ENCODE data around the gene PSMA4.

DNA sequence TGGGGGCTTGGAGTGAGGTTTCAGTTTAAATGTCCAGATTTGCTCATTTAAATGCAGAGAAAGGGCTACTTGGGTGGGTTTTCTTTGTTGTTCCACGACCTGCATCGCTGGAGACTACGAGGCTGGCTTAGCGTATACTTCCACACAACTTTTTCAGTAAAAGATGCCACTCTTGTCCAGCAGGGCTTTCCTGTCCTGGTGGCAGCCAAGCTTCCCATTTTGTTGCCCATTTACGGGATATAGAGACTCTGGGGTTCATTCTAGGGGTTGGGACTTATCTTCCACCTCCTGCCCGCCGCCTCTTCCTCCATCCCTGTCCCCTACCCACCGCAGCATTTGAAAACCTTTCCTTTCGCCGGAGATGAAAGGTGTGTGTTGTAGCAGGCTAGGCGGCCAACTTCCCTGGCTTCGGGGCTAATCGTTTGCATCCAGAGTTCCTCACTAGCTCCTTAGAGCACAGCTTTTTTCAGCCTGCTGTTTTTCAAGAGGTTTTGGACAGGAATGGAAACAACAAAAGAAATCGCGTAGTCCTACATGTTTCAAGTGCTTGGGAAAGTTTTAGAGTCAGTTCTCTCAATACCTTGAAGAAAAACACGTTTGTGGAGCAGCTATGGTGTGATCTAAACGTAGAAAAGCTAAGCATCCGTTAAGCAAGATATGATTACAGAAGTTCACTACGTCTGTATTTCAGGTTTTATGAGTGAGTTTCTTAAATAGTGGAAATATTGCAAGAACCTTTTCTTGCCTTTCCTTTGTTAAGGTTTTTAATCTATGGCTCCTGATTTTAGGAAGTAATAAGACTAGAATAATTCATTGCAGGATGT, 25.9 kb downstream of the PSMA4 start:
- TF ChIP-seq, protein P1, sequence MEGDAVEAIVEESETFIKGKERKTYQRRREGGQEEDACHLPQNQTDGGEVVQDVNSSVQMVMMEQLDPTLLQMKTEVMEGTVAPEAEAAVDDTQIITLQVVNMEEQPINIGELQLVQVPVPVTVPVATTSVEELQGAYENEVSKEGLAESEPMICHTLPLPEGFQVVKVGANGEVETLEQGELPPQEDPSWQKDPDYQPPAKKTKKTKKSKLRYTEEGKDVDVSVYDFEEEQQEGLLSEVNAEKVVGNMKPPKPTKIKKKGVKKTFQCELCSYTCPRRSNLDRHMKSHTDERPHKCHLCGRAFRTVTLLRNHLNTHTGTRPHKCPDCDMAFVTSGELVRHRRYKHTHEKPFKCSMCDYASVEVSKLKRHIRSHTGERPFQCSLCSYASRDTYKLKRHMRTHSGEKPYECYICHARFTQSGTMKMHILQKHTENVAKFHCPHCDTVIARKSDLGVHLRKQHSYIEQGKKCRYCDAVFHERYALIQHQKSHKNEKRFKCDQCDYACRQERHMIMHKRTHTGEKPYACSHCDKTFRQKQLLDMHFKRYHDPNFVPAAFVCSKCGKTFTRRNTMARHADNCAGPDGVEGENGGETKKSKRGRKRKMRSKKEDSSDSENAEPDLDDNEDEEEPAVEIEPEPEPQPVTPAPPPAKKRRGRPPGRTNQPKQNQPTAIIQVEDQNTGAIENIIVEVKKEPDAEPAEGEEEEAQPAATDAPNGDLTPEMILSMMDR (IDR thresholded peaks at IDR 0.05 in 8 of 11, conservative IDR thresholded peaks at IDR 0.05 in 3 of 11): no peak
- TF ChIP-seq POLR2AphosphoS5 (IDR thresholded peaks at IDR 0.05): no peak

Data from spleen (tissue), 7 donors.